ENCODE results near the gene IL31RA.
A peak's percentile ranks its signal among the peaks of the same experiment; 100 is the strongest.

Gene IL31RA

GRCh38 chr5:55900776-55901175, 49.6 kb downstream of the IL31RA start:
- DNase-seq (ENCODE audit: low read depth in 2 of 2) = no peak

DNA sequence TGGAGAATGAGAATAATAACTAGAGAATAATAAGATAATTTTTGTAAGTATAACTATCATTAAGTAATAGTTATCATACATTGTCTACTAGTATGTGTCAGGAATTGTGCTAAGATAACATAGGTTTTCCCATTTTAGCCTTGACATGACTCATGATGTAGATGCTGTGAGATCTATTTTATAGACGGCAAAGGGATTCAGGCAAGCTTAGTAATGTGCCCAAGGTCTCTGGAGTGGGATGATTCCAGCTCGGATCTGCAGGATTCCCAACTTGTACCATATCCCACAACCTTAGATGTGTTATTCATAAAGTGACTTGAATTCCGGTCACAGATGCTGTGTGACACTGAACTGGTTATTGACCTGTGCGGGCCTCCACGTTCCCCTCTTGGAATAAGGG, 51.5 kb downstream of the IL31RA start:
- DNase-seq (ENCODE audit: low read depth in 2 of 2) = no peak

DNA sequence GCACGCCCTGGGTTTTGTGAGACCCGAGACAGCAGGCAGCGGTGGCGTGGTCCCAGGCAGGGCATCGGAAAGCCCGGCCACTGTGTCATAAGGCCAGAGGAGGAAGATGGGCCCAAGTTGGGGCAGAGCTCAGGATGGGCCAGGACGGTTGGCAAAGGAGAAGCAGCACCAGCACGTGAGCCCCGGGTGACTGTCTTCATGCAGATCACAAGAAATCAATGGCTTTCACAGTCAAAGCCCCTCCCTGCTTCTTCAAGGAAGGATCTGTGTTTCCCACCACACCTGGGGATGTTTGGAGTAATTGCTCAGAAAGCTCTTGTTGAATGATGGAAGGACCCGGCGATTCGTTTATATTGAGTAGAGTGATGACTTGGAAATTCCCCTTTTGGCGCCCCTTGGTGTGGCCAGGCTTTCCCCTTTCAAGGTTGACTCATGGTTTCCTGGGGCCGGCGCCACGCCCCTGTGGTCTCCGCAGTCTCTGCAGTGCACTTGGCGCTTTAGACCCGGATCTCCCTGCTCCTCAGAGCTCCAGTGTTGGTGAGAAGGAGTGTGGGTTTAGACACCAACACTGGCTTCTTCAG, 52.1 kb downstream of the IL31RA start:
- DNase-seq (ENCODE audit: low read depth in 2 of 2) = no peak

DNA sequence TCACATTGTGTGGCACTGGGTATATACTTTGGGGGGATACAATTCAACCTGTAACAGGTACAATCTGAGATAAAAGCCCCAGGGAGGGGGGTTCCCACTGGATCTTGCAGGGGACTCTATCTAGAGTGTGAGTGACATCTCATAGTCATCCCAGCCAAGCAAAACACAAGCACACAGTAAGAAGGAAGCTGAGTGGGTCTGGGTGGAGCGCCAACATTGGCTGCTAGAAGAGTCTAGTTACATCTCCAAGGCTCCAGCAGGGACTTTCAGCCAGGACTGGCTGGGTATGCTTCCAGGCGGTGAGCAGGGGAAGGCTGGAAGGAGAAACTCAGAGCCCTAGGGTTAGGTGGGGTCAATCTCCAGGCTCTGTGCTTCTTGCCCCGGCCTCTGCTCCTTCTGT, 53.0 kb downstream of the IL31RA start:
- DNase-seq (ENCODE audit: low read depth in 2 of 2) = no peak

- DNase-seq (ENCODE audit: low read depth in 2 of 2) = no peak
Observed at GRCh38 chr5:55905251-55905650, 54.1 kb downstream of the IL31RA start.

DNA sequence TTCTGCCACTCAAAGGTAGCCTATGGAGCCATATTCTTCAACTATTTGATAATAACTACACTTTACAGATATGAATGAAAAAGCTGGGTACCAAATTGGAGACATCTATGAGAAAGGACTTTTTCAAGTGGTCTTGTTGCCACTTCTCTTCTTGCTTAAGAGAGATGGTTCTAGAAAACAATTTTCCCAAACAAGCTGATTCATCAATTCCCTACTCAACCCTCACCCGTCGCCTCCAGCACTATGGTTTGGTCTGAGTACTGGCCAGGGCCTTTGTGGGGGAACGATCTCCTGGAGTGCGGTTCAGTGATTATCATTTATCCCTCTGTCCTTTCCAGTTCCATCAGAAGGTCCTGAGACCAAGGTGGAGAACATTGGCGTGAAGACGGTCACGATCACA, 56.8 kb downstream of the IL31RA start:
- DNase-seq (ENCODE audit: low read depth in 2 of 2) = no peak

GRCh38 chr5:55908804-55909203, 57.6 kb downstream of the IL31RA start:
- no peak for DNase-seq (ENCODE audit: low read depth in 2 of 2)

- DNase-seq (ENCODE audit: low read depth in 2 of 2) = peak; percentile 57 to 59
Observed at GRCh38 chr5:55911784-55912653, 60.9 kb downstream of the IL31RA start.

- no peak for DNase-seq (ENCODE audit: low read depth in 2 of 2)
Observed at GRCh38 chr5:55913466-55914413, 62.6 kb downstream of the IL31RA start.

DNA sequence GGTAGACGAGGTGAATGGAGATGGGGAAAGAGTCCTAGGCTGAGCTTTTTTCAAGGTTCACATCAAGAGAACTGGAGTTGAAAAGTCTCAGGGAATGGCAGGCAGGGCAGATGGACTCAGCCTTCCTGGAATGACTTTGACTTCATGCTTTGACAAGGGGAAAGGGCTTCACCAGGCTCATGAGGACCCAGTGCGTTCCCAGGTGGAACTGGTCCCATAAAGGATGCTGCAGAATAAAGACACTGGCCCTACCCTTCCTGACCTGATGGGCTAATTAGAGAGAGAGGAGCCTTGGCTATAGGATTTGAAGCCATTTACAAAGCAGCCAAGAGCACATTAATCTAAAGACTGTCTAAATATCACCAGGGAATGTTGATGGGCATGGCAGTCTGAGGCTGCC, 63.8 kb downstream of the IL31RA start:
- DNase-seq (ENCODE audit: low read depth in 2 of 2) = no peak

GRCh38 chr5:55915783-55916182, 64.6 kb downstream of the IL31RA start:
- no peak for DNase-seq (ENCODE audit: low read depth in 2 of 2)

DNA sequence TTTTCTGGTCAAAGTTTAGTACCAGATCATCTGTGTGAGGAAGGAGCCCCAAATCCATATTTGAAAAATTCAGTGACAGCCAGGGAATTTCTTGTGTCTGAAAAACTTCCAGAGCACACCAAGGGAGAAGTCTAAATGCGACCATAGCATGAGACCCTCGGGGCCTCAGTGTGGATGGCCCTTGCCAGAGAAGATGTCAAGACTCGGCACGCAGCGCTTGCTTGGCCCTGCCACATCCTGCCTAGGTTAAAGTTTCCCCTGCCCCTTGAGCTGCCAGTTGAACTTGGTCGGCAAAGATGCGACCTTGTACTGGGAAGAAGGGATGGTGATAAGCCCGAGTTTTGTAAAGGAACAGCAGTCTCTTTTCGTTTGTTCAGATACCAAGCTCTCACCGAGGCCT, 65.8 kb downstream of the IL31RA start:
- no peak for DNase-seq (ENCODE audit: low read depth in 2 of 2)

DNA sequence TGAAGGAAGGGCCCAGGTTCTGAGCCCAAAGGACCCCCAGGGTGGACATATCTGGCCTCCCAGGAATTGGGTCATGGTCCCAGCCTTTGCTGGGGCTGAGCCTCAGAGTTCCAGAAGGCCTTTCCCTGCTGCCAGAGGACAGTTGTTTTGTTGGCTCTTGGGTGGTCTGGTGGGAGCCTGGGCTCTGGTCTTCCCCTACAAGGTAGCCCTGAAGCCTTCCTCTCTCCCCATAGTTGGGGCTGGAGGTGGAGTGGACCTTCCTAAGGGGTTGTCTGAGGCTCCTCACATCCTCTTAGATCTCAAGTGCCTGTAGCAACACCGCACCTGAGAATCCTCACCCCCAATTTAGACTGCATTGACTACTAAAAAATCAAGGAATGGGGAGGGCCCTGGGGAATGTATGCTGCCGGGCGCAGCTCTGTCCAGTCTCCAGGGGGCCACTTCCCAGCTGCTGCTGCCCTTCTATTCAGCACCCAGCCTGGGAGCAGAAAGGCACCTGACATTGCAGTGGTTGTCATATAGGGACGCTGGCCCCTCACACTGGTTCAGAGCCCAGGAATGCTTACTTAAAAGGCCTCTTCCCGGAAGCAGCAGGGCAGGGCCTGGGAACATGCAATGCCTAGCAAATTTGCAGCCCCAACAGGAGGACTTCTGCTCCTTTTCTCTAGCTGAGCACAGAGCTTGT, 66.4 kb downstream of the IL31RA start:
- DNase-seq (ENCODE audit: low read depth in 2 of 2) = no peak

GRCh38 chr5:55918087-55919035, 67.2 kb downstream of the IL31RA start:
- DNase-seq (ENCODE audit: low read depth in 2 of 2) = no peak

DNA sequence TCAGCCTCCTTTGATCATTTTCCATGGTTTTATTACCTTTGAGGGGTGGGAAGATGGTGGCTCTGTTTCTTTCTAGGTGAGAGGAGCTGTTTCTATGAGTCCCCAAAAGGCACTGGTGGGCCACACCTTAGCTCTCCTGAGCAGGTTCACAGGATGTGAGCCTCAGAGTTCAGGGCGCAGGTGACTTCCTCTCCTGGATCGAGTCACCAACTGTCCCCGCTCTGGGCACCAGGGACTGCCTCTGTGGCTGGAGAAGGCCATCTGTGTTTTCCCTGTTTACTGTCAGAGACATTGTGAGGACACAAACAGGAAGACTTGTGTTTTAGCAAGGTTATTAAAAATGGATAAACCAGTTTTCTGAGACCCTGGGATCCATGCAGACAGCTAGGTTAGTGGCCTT, 68.5 kb downstream of the IL31RA start:
- DNase-seq (ENCODE audit: low read depth in 2 of 2) = no peak

DNA sequence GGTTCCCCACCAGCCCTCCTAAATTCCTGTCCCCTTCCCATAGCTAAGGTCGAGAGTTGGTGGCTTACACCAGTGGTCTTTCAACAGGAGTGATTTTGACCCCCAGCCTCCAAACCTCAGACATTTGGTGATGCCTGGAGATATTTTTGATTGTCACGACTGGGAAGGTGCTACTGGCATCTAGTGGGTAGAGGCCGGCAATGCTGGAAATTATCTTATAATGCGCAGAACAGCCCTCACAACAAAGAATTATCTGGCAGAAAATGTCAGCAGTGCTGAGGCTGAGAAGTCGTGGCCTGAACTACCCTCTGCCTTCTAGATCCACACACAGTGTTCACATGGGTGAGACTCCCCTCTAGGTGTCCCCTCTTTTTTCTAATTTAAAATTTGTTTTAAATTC, 69.6 kb downstream of the IL31RA start:
- DNase-seq (ENCODE audit: low read depth in 2 of 2) = no peak

GRCh38 chr5:55921617-55922016, 70.5 kb downstream of the IL31RA start:
- DNase-seq (ENCODE audit: low read depth in 2 of 2) = no peak

DNA sequence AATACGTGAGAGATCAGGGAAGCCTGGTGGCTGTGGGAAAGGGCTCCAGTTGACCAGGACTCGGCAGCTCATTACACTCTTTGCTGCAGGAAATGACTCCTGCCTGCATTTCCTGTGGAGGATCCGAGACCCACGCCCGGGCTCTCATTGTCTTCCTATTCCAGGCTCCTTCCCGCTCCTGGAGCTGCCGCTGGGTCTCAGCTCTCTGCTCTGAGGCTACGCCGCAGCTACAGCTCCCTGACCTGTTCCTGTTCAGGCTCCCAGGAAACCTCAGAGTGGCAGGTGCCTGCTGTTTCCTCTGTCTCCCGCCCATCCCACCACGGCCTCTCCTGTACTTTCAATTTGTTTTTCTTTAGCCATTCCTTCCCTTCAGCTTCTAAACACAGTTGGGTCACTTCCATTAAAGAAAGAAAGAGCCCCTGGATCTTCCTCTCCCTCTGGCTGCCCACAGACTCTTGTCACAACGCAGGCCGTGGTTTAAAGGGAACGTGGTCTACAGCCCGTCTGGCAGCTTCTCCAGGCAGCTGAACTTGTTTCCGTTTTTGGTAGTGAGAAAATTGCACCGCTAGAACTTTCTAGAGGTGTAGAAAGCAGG, 72.1 kb downstream of the IL31RA start:
- no peak for DNase-seq (ENCODE audit: low read depth in 2 of 2)

- no peak for DNase-seq (ENCODE audit: low read depth in 2 of 2)
Observed at GRCh38 chr5:55923865-55924500, 72.8 kb downstream of the IL31RA start.

- DNase-seq (ENCODE audit: low read depth in 2 of 2) = no peak
Observed at GRCh38 chr5:55924744-55925143, 73.6 kb downstream of the IL31RA start.
